ENCODE data around the gene ZNF827. TPM values are rescaled to one million over a fixed set of nuclear protein-coding genes. Genes with fewer than 3 reads are reported as not detected.

The ZNF827 gene
- total and polyA plus RNA-seq, 4 donors: 2.6 to 29.2 (median 12.3) TPM

GRCh38 chr4:145828802-145829485, 109.7 kb downstream of the ZNF827 start:
- peaks cover 0 to 3% of the 10 kb centered on the region in 2 donors for H3K36me3 ChIP-seq (ENCODE audit: control insufficient read depth in 1 of 2, insufficient read depth in 2 of 2, low read length in 1 of 2)
- H3K27me3 ChIP-seq (ENCODE audit: control insufficient read depth in 1 of 2, insufficient read depth in 2 of 2, low read length in 1 of 2): no peaks in the 10 kb centered on the region
- 67 to 69% methylated on average over 3 of the region's 3 CpGs for WGBS, 2 donors
- no peaks in the 10 kb centered on the region for H3K4me1 ChIP-seq (ENCODE audit: control insufficient read depth in 1 of 2, insufficient read depth in 2 of 2, low read length in 2 of 2)
- intact Hi-C loops (cut with DNase I): no loop called here
- ATAC-seq (ENCODE audit: low FRiP score): no peak
- H3K27ac ChIP-seq (ENCODE audit: low read depth in 1 of 2, low read length in 2 of 2): no peak overlapping the region
- no peak for DNase-seq
- no peak overlapping the region for H3K4me3 ChIP-seq (ENCODE audit: low read length in 2 of 2)
- no peaks in the 10 kb centered on the region for H3K9me3 ChIP-seq (ENCODE audit: control insufficient read depth, low read length)

GRCh38 chr4:145827885-145828284, 110.7 kb downstream of the ZNF827 start:
- Histone ChIP-seq H3K36me3 (ENCODE audit: control insufficient read depth in 1 of 2, insufficient read depth in 2 of 2, low read length in 1 of 2) (peaks cover 0 to 3% of the 10 kb centered on the region in 2 donors), H3K4me3 (ENCODE audit: low read length in 2 of 2) (no peak overlapping the region), H3K4me1 (ENCODE audit: control insufficient read depth in 1 of 2, insufficient read depth in 2 of 2, low read length in 2 of 2) (no peaks in the 10 kb centered on the region), H3K27me3 (ENCODE audit: control insufficient read depth in 1 of 2, insufficient read depth in 2 of 2, low read length in 1 of 2) (no peaks in the 10 kb centered on the region), H3K9me3 (ENCODE audit: control insufficient read depth, low read length) (no peaks in the 10 kb centered on the region), H3K27ac (ENCODE audit: low read depth in 1 of 2, low read length in 2 of 2) (no peak overlapping the region)
- ATAC-seq (ENCODE audit: low FRiP score) (no peak), DNase-seq (no peak)
- intact Hi-C loops (cut with DNase I): no loop called here
- WGBS, 2 donors: 78 to 85% methylated on average over 11 of the region's 11 CpGs

GRCh38 chr4:145825255-145825654, 113.4 kb downstream of the ZNF827 start:
- DNase-seq (no peak), ATAC-seq (ENCODE audit: low FRiP score) (no peak)
- intact Hi-C loops (cut with DNase I): no loop called here
- Histone ChIP-seq H3K27ac (ENCODE audit: low read depth in 1 of 2, low read length in 2 of 2) (no peak overlapping the region), H3K36me3 (ENCODE audit: control insufficient read depth in 1 of 2, insufficient read depth in 2 of 2, low read length in 1 of 2) (peaks cover 0 to 3% of the 10 kb centered on the region in 2 donors), H3K9me3 (ENCODE audit: control insufficient read depth, low read length) (no peaks in the 10 kb centered on the region), H3K4me3 (ENCODE audit: low read length in 2 of 2) (no peak overlapping the region), H3K4me1 (ENCODE audit: control insufficient read depth in 1 of 2, insufficient read depth in 2 of 2, low read length in 2 of 2) (no peaks in the 10 kb centered on the region), H3K27me3 (ENCODE audit: control insufficient read depth in 1 of 2, insufficient read depth in 2 of 2, low read length in 1 of 2) (no peaks in the 10 kb centered on the region)
- WGBS, 2 donors: 98% methylated on average over 7 of the region's 7 CpGs

- Histone ChIP-seq H3K27me3 (ENCODE audit: control insufficient read depth in 1 of 2, insufficient read depth in 2 of 2, low read length in 1 of 2) (no peaks in the 10 kb centered on the region), H3K4me3 (ENCODE audit: low read length in 2 of 2) (no peak overlapping the region), H3K27ac (ENCODE audit: low read depth in 1 of 2, low read length in 2 of 2) (no peak overlapping the region), H3K4me1 (ENCODE audit: control insufficient read depth in 1 of 2, insufficient read depth in 2 of 2, low read length in 2 of 2) (peaks cover 0 to 3% of the 10 kb centered on the region in 2 donors), H3K36me3 (ENCODE audit: control insufficient read depth in 1 of 2, insufficient read depth in 2 of 2, low read length in 1 of 2) (peaks cover 0 to 3% of the 10 kb centered on the region in 2 donors), H3K9me3 (ENCODE audit: control insufficient read depth, low read length) (no peaks in the 10 kb centered on the region)
- ATAC-seq (ENCODE audit: low FRiP score) (no peak), DNase-seq (no peak)
- intact Hi-C loops (cut with DNase I): no loop called here
- 87 to 89% methylated on average over 3 of the region's 3 CpGs for WGBS, 2 donors
Measured at GRCh38 chr4:145824463-145824862, 114.2 kb downstream of the ZNF827 start.

- no peak overlapping the region for H3K4me3 ChIP-seq (ENCODE audit: low read length in 2 of 2)
- no peaks in the 10 kb centered on the region for H3K9me3 ChIP-seq (ENCODE audit: control insufficient read depth, low read length)
- peaks cover 0 to 3% of the 10 kb centered on the region in 2 donors for H3K36me3 ChIP-seq (ENCODE audit: control insufficient read depth in 1 of 2, insufficient read depth in 2 of 2, low read length in 1 of 2)
- DNase-seq (no peak), ATAC-seq (ENCODE audit: low FRiP score) (no peak)
- H3K27ac ChIP-seq (ENCODE audit: low read depth in 1 of 2, low read length in 2 of 2): no peak overlapping the region
- intact Hi-C loops (cut with DNase I): no loop called here
- WGBS, 2 donors: 88 to 95% methylated on average over 4 of the region's 4 CpGs
- H3K27me3 ChIP-seq (ENCODE audit: control insufficient read depth in 1 of 2, insufficient read depth in 2 of 2, low read length in 1 of 2): no peaks in the 10 kb centered on the region
- peaks cover 0 to 3% of the 10 kb centered on the region in 2 donors for H3K4me1 ChIP-seq (ENCODE audit: control insufficient read depth in 1 of 2, insufficient read depth in 2 of 2, low read length in 2 of 2)
Measured at GRCh38 chr4:145823743-145824142, 114.9 kb downstream of the ZNF827 start.

- no peaks in the 10 kb centered on the region for H3K9me3 ChIP-seq (ENCODE audit: control insufficient read depth, low read length)
- ATAC-seq (ENCODE audit: low FRiP score): no peak
- H3K4me1 ChIP-seq (ENCODE audit: control insufficient read depth in 1 of 2, insufficient read depth in 2 of 2, low read length in 2 of 2): peaks cover 0 to 3% of the 10 kb centered on the region in 2 donors
- H3K36me3 ChIP-seq (ENCODE audit: control insufficient read depth in 1 of 2, insufficient read depth in 2 of 2, low read length in 1 of 2): peaks cover 0 to 3% of the 10 kb centered on the region in 2 donors
- no peak overlapping the region for H3K27ac ChIP-seq (ENCODE audit: low read depth in 1 of 2, low read length in 2 of 2)
- intact Hi-C loops (cut with DNase I): no loop called here
- 86 to 92% methylated on average over 4 of the region's 4 CpGs for WGBS, 2 donors
- H3K27me3 ChIP-seq (ENCODE audit: control insufficient read depth in 1 of 2, insufficient read depth in 2 of 2, low read length in 1 of 2): no peaks in the 10 kb centered on the region
- no peak overlapping the region for H3K4me3 ChIP-seq (ENCODE audit: low read length in 2 of 2)
- DNase-seq: no peak
Measured at GRCh38 chr4:145822581-145822980, 116.0 kb downstream of the ZNF827 start.

- peaks cover 0 to 3% of the 10 kb centered on the region in 2 donors for H3K36me3 ChIP-seq (ENCODE audit: control insufficient read depth in 1 of 2, insufficient read depth in 2 of 2, low read length in 1 of 2)
- no peaks in the 10 kb centered on the region for H3K9me3 ChIP-seq (ENCODE audit: control insufficient read depth, low read length)
- DNase-seq (no peak), ATAC-seq (ENCODE audit: low FRiP score) (no peak)
- peaks cover 0 to 3% of the 10 kb centered on the region in 2 donors for H3K4me1 ChIP-seq (ENCODE audit: control insufficient read depth in 1 of 2, insufficient read depth in 2 of 2, low read length in 2 of 2)
- H3K4me3 ChIP-seq (ENCODE audit: low read length in 2 of 2): no peak overlapping the region
- H3K27me3 ChIP-seq (ENCODE audit: control insufficient read depth in 1 of 2, insufficient read depth in 2 of 2, low read length in 1 of 2): no peaks in the 10 kb centered on the region
- no peak overlapping the region for H3K27ac ChIP-seq (ENCODE audit: low read depth in 1 of 2, low read length in 2 of 2)
- WGBS, 2 donors: 67 to 72% methylated on average over 3 of the region's 3 CpGs
- intact Hi-C loops (cut with DNase I): no loop called here
Measured at GRCh38 chr4:145822181-145822580, 116.4 kb downstream of the ZNF827 start.

GRCh38 chr4:145821766-145822165, 116.9 kb downstream of the ZNF827 start:
- WGBS, 2 donors: 56 to 57% methylated on average over 4 of the region's 4 CpGs
- no peaks in the 10 kb centered on the region for H3K27me3 ChIP-seq (ENCODE audit: control insufficient read depth in 1 of 2, insufficient read depth in 2 of 2, low read length in 1 of 2)
- intact Hi-C loops (cut with DNase I): no loop called here

DNA sequence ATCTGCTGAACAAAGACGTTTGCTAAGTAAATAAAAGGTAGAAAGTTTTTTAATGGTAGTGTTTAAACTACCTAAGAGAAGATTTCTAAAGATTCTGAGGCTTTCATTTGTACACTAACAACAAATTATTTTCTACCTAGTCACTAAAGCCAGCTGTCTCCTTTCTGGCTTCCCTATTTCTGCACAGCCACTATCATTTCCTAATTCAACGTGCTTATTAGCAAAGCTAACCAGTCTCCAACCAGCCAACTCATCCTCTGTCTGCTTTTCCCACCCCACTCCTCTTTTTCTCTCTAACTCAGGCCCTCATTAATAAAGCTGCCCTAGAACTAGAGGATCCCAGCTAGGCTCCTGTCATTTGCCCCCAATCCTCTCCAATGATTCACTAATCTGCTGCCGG, 118.2 kb downstream of the ZNF827 start:
- WGBS, 2 donors: 53 to 67% methylated on average over 3 of the region's 3 CpGs
- no peak for ATAC-seq (ENCODE audit: low FRiP score)
- intact Hi-C loops (cut with DNase I): no loop called here

More at GRCh38 chr4:145821766-145822165, 116.9 kb downstream of the ZNF827 start:
- Histone ChIP-seq H3K36me3 (ENCODE audit: control insufficient read depth in 1 of 2, insufficient read depth in 2 of 2, low read length in 1 of 2) (peaks cover 0 to under 1% of the 10 kb centered on the region in 2 donors), H3K4me3 (ENCODE audit: low read length in 2 of 2) (no peak overlapping the region), H3K9me3 (ENCODE audit: control insufficient read depth, low read length) (no peaks in the 10 kb centered on the region), H3K27ac (ENCODE audit: low read depth in 1 of 2, low read length in 2 of 2) (no peak overlapping the region), H3K4me1 (ENCODE audit: control insufficient read depth in 1 of 2, insufficient read depth in 2 of 2, low read length in 2 of 2) (peaks cover 0 to 3% of the 10 kb centered on the region in 2 donors)
- ATAC-seq (ENCODE audit: low FRiP score) (no peak), DNase-seq (no peak)

More for the DNA sequence above, 118.2 kb downstream of the ZNF827 start:
- H3K4me1 ChIP-seq (ENCODE audit: control insufficient read depth in 1 of 2, insufficient read depth in 2 of 2, low read length in 2 of 2): peaks cover 0 to 3% of the 10 kb centered on the region in 2 donors
- no peak for DNase-seq
- H3K36me3 ChIP-seq (ENCODE audit: control insufficient read depth in 1 of 2, insufficient read depth in 2 of 2, low read length in 1 of 2): no peaks in the 10 kb centered on the region
- no peak overlapping the region for H3K4me3 ChIP-seq (ENCODE audit: low read length in 2 of 2)
- no peaks in the 10 kb centered on the region for H3K27me3 ChIP-seq (ENCODE audit: control insufficient read depth in 1 of 2, insufficient read depth in 2 of 2, low read length in 1 of 2)
- no peaks in the 10 kb centered on the region for H3K9me3 ChIP-seq (ENCODE audit: control insufficient read depth, low read length)
- H3K27ac ChIP-seq (ENCODE audit: low read depth in 1 of 2, low read length in 2 of 2): no peak overlapping the region

All from aorta (tissue), 5 donors.